H1 (cell line): ENCODE data around the gene MGLL. TPM values are rescaled to one million over a fixed set of nuclear protein-coding genes. Genes with fewer than 3 reads are reported as not detected.

Source experiments
- CTCF ChIA-PET: fragments of 300-600 bp; sonication (Branson Sonifier 250); formaldehyde crosslinking; loops from one replicate; lab custom pipeline; 2021; ENCODE audit not compliant: partially characterized antibody; lab: Charles Lee
- POLR2A ChIA-PET: fragments of 300-600 bp; sonication (Branson Sonifier 250); formaldehyde crosslinking; loops from one replicate; lab custom pipeline; 2021; ENCODE audit warnings: inconsistent platforms; ENCODE audit not compliant: partially characterized antibody; lab: Charles Lee
- DNase-seq, 2 experiments: peaks; one replicate each; pipeline versions ENCODE4 v3.0.0 to v3.0.0-alpha.2; 2010 to 2022; ENCODE audit warnings: low spot score in 2 of 2, low read depth in 1 of 2, mixed read lengths in 1 of 2
- FAIRE-seq: peaks from 2 replicates; lab custom pipeline; 2011; peaks lifted over from hg19 to GRCh38; lab: Jason Lieb, UNC
- H2AFZ ChIP-seq: 2 replicates; pipeline ENCODE4 v1.8.1; 2012; ENCODE audit warnings: low read length, inconsistent platforms
- H2AK5ac ChIP-seq: 2 replicates; pipeline ENCODE4 v1.6.1; 2013; ENCODE audit warnings: low read depth, low read length
- H2BK120ac ChIP-seq: replicated peaks from 2 replicates; pipeline ENCODE3; 2013; ENCODE audit warnings: low read depth, low read length, inconsistent platforms
- H2BK12ac ChIP-seq: 2 replicates; pipeline ENCODE4 v1.6.1; 2013; ENCODE audit warnings: low read depth, low read length
- H2BK15ac ChIP-seq: 2 replicates; pipeline ENCODE4 v1.6.1; 2013; ENCODE audit warnings: low read length
- H2BK20ac ChIP-seq: 2 replicates; pipeline ENCODE4 v1.6.1; 2013; ENCODE audit warnings: low read length
- H2BK5ac ChIP-seq: 2 replicates; pipeline ENCODE4 v1.6.1; 2013; ENCODE audit warnings: low read depth, low read length
- H3K14ac ChIP-seq: 2 replicates; pipeline ENCODE4 v1.6.1; 2013; ENCODE audit warnings: inconsistent platforms; ENCODE audit not compliant: insufficient read length
- H3K18ac ChIP-seq: 2 replicates; pipeline ENCODE4 v1.6.1; 2013; ENCODE audit warnings: low read length; ENCODE audit errors: extremely low read depth
- H3K23ac ChIP-seq: 2 replicates; pipeline ENCODE4 v1.6.1; 2013; ENCODE audit warnings: inconsistent platforms; ENCODE audit not compliant: insufficient read length
- H3K23me2 ChIP-seq: 2 replicates; pipeline ENCODE4 v1.6.1; 2013; ENCODE audit warnings: low read depth, low read length
- H3K27ac ChIP-seq: 2 replicates; pipeline ENCODE4 v1.6.1; 2011; ENCODE audit warnings: low read depth, low read length, inconsistent platforms
- H3K27me3 ChIP-seq, 4 experiments: replicated peaks in 1 of 4; 1 replicate in 1 of 4; 2 replicates in 3 of 4; pipeline versions ENCODE4 v1.6.1 to v1.8.1; 2011 to 2013; ENCODE audit warnings: low read length in 3 of 4, mild to moderate bottlenecking in 3 of 4, inconsistent platforms in 2 of 4, mixed read lengths in 2 of 4, moderate library complexity in 1 of 4; ENCODE audit not compliant: control insufficient read depth in 3 of 4, insufficient read depth in 3 of 4; ENCODE audit errors: extremely low read depth in 1 of 4
- H3K36me3 ChIP-seq, 4 experiments: 2 replicates each; pipeline versions ENCODE4 v1.6.1 to v1.8.1; 2011 to 2013; ENCODE audit warnings: mild to moderate bottlenecking in 4 of 4, low read length in 3 of 4, moderate library complexity in 2 of 4, control low read depth in 1 of 4, inconsistent platforms in 1 of 4; ENCODE audit not compliant: insufficient read depth in 4 of 4, control insufficient read depth in 2 of 4
- H3K4ac ChIP-seq: replicated peaks from 2 replicates; pipeline ENCODE3; 2013; ENCODE audit warnings: low read length, low read depth, mixed read lengths, inconsistent platforms; ENCODE audit not compliant: insufficient read length
- H3K4me1 ChIP-seq, 4 experiments: replicated peaks in 1 of 4; 1 replicate in 1 of 4; 2 replicates in 3 of 4; pipeline versions ENCODE4 v1.6.1 to v1.8.1; 2011 to 2013; ENCODE audit warnings: low read length in 3 of 4, inconsistent platforms in 2 of 4, mixed read lengths in 1 of 4; ENCODE audit not compliant: insufficient read depth in 4 of 4, control insufficient read depth in 3 of 4
- H3K4me2 ChIP-seq, 2 experiments: 2 replicates each; pipeline versions ENCODE4 v1.6.1 to v1.8.1; 2011 to 2013; ENCODE audit warnings: low read depth in 2 of 2, low read length in 2 of 2, control low read depth in 1 of 2, inconsistent platforms in 1 of 2, mild to moderate bottlenecking in 1 of 2; ENCODE audit not compliant: insufficient read depth in 1 of 2
- H3K4me3 ChIP-seq, 4 experiments: fragments of 200-600, 300-600 bp in 1 of 4; sonication (generic), shearing (Covaris generic), sonication (Bioruptor Twin) in 1 of 4; 2 replicates each; pipeline versions ENCODE4 v1.5.1 to v1.8.1; 2011 to 2016; ENCODE audit warnings: low read length in 4 of 4, low read depth in 3 of 4, control low read depth in 2 of 4, inconsistent platforms in 2 of 4, mild to moderate bottlenecking in 2 of 4, mixed read lengths in 1 of 4, moderate library complexity in 1 of 4; ENCODE audit not compliant: insufficient read depth in 2 of 4; ENCODE audit errors: extremely low read depth in 1 of 4
- H3K56ac ChIP-seq: replicated peaks from 2 replicates; pipeline ENCODE3; 2013; ENCODE audit warnings: low read depth, mild to moderate bottlenecking, mixed read lengths, low read length, inconsistent platforms; ENCODE audit not compliant: insufficient read length
- H3K79me1 ChIP-seq: 2 replicates; pipeline ENCODE4 v1.6.1; 2013; ENCODE audit warnings: low read depth, low read length, control low read depth
- H3K79me2 ChIP-seq, 2 experiments: 2 replicates each; pipeline versions ENCODE4 v1.6.1 to v1.8.1; 2012 to 2013; ENCODE audit warnings: low read length in 2 of 2, mild to moderate bottlenecking in 2 of 2, inconsistent platforms in 1 of 2; ENCODE audit not compliant: insufficient read depth in 2 of 2, control insufficient read depth in 1 of 2
- H3K9ac ChIP-seq, 4 experiments: replicated peaks in 1 of 4; 1 replicate in 1 of 4; 2 replicates in 3 of 4; pipeline versions ENCODE4 v1.6.1 to v1.8.1; 2011 to 2013; ENCODE audit warnings: low read depth in 3 of 4, low read length in 3 of 4, control low read depth in 2 of 4, mild to moderate bottlenecking in 2 of 4, moderate library complexity in 2 of 4, inconsistent platforms in 1 of 4; ENCODE audit errors: extremely low read depth in 1 of 4
- H3K9me3 ChIP-seq, 2 experiments: 2 replicates each; pipeline versions ENCODE4 v1.6.1 to v1.8.1; 2012 to 2013; ENCODE audit warnings: mild to moderate bottlenecking in 2 of 2, moderate library complexity in 2 of 2, control low read depth in 1 of 2, inconsistent platforms in 1 of 2, low read depth in 1 of 2, low read length in 1 of 2, mixed read lengths in 1 of 2; ENCODE audit not compliant: insufficient read depth in 2 of 2
- H4K20me1 ChIP-seq, 2 experiments: replicated peaks in 1 of 2; 2 replicates each; pipeline versions ENCODE3 to v1.8.1; 2011 to 2013; ENCODE audit warnings: inconsistent platforms in 2 of 2, low read length in 2 of 2, mild to moderate bottlenecking in 1 of 2; ENCODE audit not compliant: insufficient read depth in 2 of 2, control insufficient read depth in 1 of 2
- H4K5ac ChIP-seq: 2 replicates; pipeline ENCODE4 v1.6.1; 2013; ENCODE audit warnings: low read length, low read depth, mixed read lengths, inconsistent platforms; ENCODE audit not compliant: insufficient read length
- H4K8ac ChIP-seq: 2 replicates; pipeline ENCODE4 v1.8.0; 2013; ENCODE audit warnings: mild to moderate bottlenecking, moderate library complexity, low read length, inconsistent platforms; ENCODE audit not compliant: insufficient read depth; ENCODE audit errors: extremely low read depth
- H4K91ac ChIP-seq: replicated peaks from 2 replicates; pipeline ENCODE3; 2013; ENCODE audit warnings: low read length, mixed read lengths, inconsistent platforms; ENCODE audit not compliant: insufficient read length
- ASH2L ChIP-seq: fragments of 200-600, 300-600 bp; sonication (generic); IDR thresholded peaks from one replicate; pipeline ENCODE4 v1.7.1; 2017; ENCODE audit warnings: low read length
- CBX8 ChIP-seq: fragments of 300-800, 300-1000 bp; sonication (generic); IDR thresholded peaks from 2 replicates; pipeline ENCODE4 v1.7.1; 2016; ENCODE audit warnings: low read depth, low read length, borderline replicate concordance
- CEBPB ChIP-seq: IDR thresholded peaks from 2 replicates; pipeline ENCODE4 v1.6.1; 2012; ENCODE audit warnings: low read depth, low read length
- CTBP2 ChIP-seq: IDR thresholded peaks from 2 replicates; pipeline ENCODE4 v1.7.0; 2011; ENCODE audit warnings: borderline replicate concordance, mild to moderate bottlenecking, moderate library complexity, mixed read lengths, low read length; ENCODE audit not compliant: insufficient read depth, insufficient read length
- EP300 ChIP-seq, 2 experiments: IDR thresholded peaks; 1 replicate in 1 of 2; 2 replicates in 1 of 2; pipeline ENCODE4 v1.6.1; 2011 to 2012; ENCODE audit warnings: low read depth in 2 of 2, low read length in 2 of 2, mild to moderate bottlenecking in 2 of 2, borderline replicate concordance in 1 of 2, inconsistent platforms in 1 of 2, moderate library complexity in 1 of 2
- GTF2F1 ChIP-seq: IDR thresholded peaks from 2 replicates; pipeline ENCODE4 v1.6.1; 2012; ENCODE audit warnings: low read depth, low read length, improper control_type of control experiment, borderline replicate concordance
- KDM1A ChIP-seq: fragments of 200-600, 300-600 bp; sonication (generic); IDR thresholded peaks from 2 replicates; pipeline ENCODE4 v1.7.1; 2016; ENCODE audit warnings: mild to moderate bottlenecking, low read length, borderline replicate concordance
- NANOG ChIP-seq: IDR thresholded peaks from 2 replicates; pipeline ENCODE4 v1.6.1; 2011; ENCODE audit warnings: low read length, low read depth, mild to moderate bottlenecking, inconsistent platforms; ENCODE audit not compliant: insufficient read depth, poor library complexity, severe bottlenecking
- POLR2A ChIP-seq, 2 experiments: IDR thresholded peaks; 1 replicate in 1 of 2; 2 replicates in 1 of 2; pipeline ENCODE4 v1.6.1; 2011; ENCODE audit warnings: low read depth in 2 of 2, low read length in 2 of 2, mild to moderate bottlenecking in 2 of 2; ENCODE audit errors: control extremely low read depth in 1 of 2
- YY1 ChIP-seq: IDR thresholded peaks from 2 replicates; pipeline ENCODE4 v1.6.1; 2011; ENCODE audit warnings: low read depth, mild to moderate bottlenecking, low read length
- ZNF274 ChIP-seq: IDR thresholded peaks from 2 replicates; pipeline ENCODE4 v1.7.0; 2012; ENCODE audit warnings: low read length, borderline replicate concordance; ENCODE audit errors: extremely low read depth
- WGBS, 2 experiments: shearing (Covaris generic) in 1 of 2; methylation state at CpG; one replicate each; pipeline versions ENCODE4 v1.1.6 to v1.1.7; 2013 to 2015; ENCODE audit warnings: low lambda C conversion rate in 2 of 2, mixed read lengths in 2 of 2, inconsistent platforms in 1 of 2, low coverage in 1 of 2, missing lambda C conversion rate in 1 of 2; ENCODE audit not compliant: insufficient replicate concordance in 2 of 2, insufficient coverage in 1 of 2, insufficient read length in 1 of 2; ENCODE audit errors: extremely low coverage in 1 of 2, missing lambda C conversion rate in 1 of 2; 5-methylcytosine and 5-hydroxymethylcytosine counted together
- polyA plus RNA-seq, 7 experiments: library from polyadenylated mRNA; depleted of rRNA in 3 of 7; stranded (reverse) in 5 of 7; unstranded in 2 of 7; fragments of >200 nt in 5 of 7; fragments of 200-250 nt in 2 of 7; gene quantifications; 1 replicate in 5 of 7; 2 replicates in 1 of 7; 4 replicates in 1 of 7; pipeline versions ENCODE4 v1.2.1 to v1.2.3, GENCODE V29; 2011 to 2013; ENCODE audit warnings: missing spikeins in 2 of 7, mixed read lengths in 2 of 7
- total RNA-seq: library from RNA; stranded (reverse); fragmentation: NEBNext Ultra II Directional; extraction: Animal tissue kit (Norgen Biotek cat#: 25700); gene quantifications from 2 replicates; pipeline ENCODE4 v1.2.1, GENCODE V29; 2021
- TF ChIP-seq, protein P1 (sequence below): IDR thresholded peaks from 2 replicates; pipeline ENCODE4 v1.6.1; 2012; ENCODE audit warnings: inconsistent platforms
- TF ChIP-seq, protein P2 (sequence below): IDR thresholded peaks from 2 replicates; pipeline ENCODE4 v1.6.1; 2011; ENCODE audit warnings: low read length, improper control_type of control experiment

The MGLL gene
- total and polyA plus RNA-seq, 2 of the 8 experiments (the other 6 are each of a cell fraction or from before 2014, with no cell fraction given): 0.05 to 0.34 TPM

DNA sequence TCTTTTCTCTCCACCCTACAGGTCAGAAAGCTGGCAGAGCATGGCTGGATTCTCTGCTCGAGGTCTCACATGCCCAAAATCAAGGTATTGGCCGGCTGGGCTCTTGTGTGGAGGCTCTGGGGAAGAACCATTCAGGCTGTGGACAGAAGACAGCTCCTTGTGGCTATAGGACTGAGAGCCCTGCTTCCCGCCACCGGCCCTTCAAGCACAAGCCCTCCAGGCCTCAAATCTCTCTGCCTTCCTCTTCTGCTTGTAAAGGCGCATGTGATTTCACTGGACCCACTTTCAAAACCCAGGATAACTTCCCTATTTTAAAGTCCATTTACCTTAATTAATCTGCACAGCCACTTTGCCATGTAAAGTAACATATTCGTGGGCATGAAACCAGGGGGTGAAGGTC, 36.2 kb upstream of the MGLL start:
- no peak overlapping the region for H4K5ac ChIP-seq
- H3K56ac ChIP-seq: no peak overlapping the region
- H3K4ac ChIP-seq: no peak overlapping the region
- no peak overlapping the region for H2BK5ac ChIP-seq
- no peak overlapping the region for H2BK15ac ChIP-seq
- no peaks in the 10 kb centered on the region for H3K27me3 ChIP-seq
- no peaks in the 10 kb centered on the region for H3K23me2 ChIP-seq
- no peak overlapping the region for H3K4me3 ChIP-seq
- H4K91ac ChIP-seq: no peak overlapping the region
- no peak overlapping the region for H2BK12ac ChIP-seq
- H3K4me2 ChIP-seq: no peak overlapping the region
- DNase-seq (peak in 1 of 2 experiments; percentile 36), FAIRE-seq (no peak)
- no peaks in the 10 kb centered on the region for H4K20me1 ChIP-seq
- H2BK20ac ChIP-seq: no peak overlapping the region
- H3K18ac ChIP-seq: no peak overlapping the region
- no peak overlapping the region for H4K8ac ChIP-seq
- POLR2A ChIA-PET: no interaction called here
- no peak overlapping the region for H3K14ac ChIP-seq
- H2BK120ac ChIP-seq: no peak overlapping the region
- no peak overlapping the region for H3K23ac ChIP-seq
- H3K36me3 ChIP-seq: no peaks in the 10 kb centered on the region
- H3K79me1 ChIP-seq: no peaks in the 10 kb centered on the region
- H3K4me1 ChIP-seq: peaks cover 0 to 3% (median 1%) of the 10 kb centered on the region in 4 experiments; a peak in 3 of 7 replicates
- CTCF ChIA-PET: interaction anchor here (1.3 kb wide), 1 partner anchor 35 kb away, joined by 3 read pairs; no protein-coding TSS in a partner anchor
- H3K79me2 ChIP-seq: no peaks in the 10 kb centered on the region
- no peak overlapping the region for H2AFZ ChIP-seq
- WGBS, 2 experiments: 95% methylated on average over 6 of the region's 6 CpGs; no CpG with 5 or more reads in 1 of the 2 experiments
- no peaks in the 10 kb centered on the region for H3K9me3 ChIP-seq
- H3K27ac ChIP-seq: no peak overlapping the region
- H3K9ac ChIP-seq: no peak overlapping the region
- no peak overlapping the region for H2AK5ac ChIP-seq
- TF ChIP-seq POLR2A (IDR thresholded peaks at IDR 0.05; ENCODE audit: control extremely low read depth in 1 of 2, low read depth in 2 of 2, low read length in 2 of 2) (no peak), ZNF274 (no peak), NANOG (no peak), CBX8 (no peak), CEBPB (no peak), YY1 (no peak), ASH2L (no peak), EP300 (IDR thresholded peaks at IDR 0.05; ENCODE audit: borderline replicate concordance in 1 of 2, low read depth in 2 of 2, low read length in 2 of 2) (no peak), CTBP2 (no peak), KDM1A (no peak), GTF2F1 (no peak)
- TF ChIP-seq, protein P1, sequence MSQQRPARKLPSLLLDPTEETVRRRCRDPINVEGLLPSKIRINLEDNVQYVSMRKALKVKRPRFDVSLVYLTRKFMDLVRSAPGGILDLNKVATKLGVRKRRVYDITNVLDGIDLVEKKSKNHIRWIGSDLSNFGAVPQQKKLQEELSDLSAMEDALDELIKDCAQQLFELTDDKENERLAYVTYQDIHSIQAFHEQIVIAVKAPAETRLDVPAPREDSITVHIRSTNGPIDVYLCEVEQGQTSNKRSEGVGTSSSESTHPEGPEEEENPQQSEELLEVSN: no peak
- TF ChIP-seq, protein P2, sequence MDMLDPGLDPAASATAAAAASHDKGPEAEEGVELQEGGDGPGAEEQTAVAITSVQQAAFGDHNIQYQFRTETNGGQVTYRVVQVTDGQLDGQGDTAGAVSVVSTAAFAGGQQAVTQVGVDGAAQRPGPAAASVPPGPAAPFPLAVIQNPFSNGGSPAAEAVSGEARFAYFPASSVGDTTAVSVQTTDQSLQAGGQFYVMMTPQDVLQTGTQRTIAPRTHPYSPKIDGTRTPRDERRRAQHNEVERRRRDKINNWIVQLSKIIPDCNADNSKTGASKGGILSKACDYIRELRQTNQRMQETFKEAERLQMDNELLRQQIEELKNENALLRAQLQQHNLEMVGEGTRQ: no peak
